ENCODE results near the gene UGCG. TPM values are rescaled to one million over a fixed set of nuclear protein-coding genes. Genes with fewer than 3 reads are reported as not detected.
"Not testable (repeated sequence)": the region's sequence is repeated elsewhere in the genome, so short reads cannot be mapped to it uniquely, and the experiment has no call there.

The UGCG gene
- total RNA-seq, 4 donors from 2014 or later = 12.5 to 30.4 (median 21.2) TPM

DNA sequence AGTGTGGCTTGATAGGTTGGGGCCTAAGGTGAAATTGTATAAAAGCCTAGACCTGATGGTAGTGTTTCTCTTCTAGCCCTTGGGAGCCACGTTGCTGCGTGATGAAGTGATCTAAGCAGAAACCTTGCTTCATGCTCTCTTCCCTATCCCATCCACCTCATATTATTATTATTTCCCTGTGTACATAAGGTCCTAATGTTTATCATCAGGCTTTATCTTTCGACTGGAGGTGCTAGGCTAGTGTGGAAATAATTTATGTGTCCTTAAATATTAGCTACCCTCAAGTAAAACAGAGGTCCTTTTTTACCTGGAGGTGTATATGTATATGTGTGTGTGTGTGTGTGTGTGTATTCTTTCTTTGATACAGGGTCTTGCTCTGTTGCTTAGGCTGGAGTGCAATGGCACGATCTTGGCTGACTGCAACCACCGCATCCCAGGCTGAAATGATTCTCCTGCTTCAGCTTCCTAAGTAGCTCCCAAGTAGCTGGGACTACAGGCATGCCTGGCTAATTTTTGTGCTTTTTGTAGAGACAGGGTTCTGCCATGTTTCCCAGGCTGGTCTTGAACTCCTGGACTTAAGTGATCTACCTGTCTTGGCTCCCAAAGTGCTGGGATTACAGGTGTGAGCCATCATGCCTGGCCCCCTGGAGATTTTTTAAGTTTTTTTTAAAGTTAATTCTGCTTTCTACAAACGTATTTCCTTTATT is 3.7 kb downstream of the UGCG start:
- 86 to 87% methylated on average over 6 of the region's 6 CpGs for WGBS, 2 donors
- DNase-seq = no peak
- H3K27ac ChIP-seq = no peak overlapping the region
- no peak overlapping the region for H3K4me3 ChIP-seq (replicated peaks in 1 of 3)
- H3K27me3 ChIP-seq = no peaks in the 10 kb centered on the region
- no peaks in the 10 kb centered on the region for H3K9me3 ChIP-seq
- intact Hi-C loops (cut with DNase I) = loop anchor here (10.0 kb wide), 1 partner anchor 464 kb away; no protein-coding TSS in a partner anchor
- no peaks in the 10 kb centered on the region for H3K36me3 ChIP-seq
- peaks cover 8 to 40% of the 10 kb centered on the region in 2 donors for H3K4me1 ChIP-seq
- TF ChIP-seq, protein P1, sequence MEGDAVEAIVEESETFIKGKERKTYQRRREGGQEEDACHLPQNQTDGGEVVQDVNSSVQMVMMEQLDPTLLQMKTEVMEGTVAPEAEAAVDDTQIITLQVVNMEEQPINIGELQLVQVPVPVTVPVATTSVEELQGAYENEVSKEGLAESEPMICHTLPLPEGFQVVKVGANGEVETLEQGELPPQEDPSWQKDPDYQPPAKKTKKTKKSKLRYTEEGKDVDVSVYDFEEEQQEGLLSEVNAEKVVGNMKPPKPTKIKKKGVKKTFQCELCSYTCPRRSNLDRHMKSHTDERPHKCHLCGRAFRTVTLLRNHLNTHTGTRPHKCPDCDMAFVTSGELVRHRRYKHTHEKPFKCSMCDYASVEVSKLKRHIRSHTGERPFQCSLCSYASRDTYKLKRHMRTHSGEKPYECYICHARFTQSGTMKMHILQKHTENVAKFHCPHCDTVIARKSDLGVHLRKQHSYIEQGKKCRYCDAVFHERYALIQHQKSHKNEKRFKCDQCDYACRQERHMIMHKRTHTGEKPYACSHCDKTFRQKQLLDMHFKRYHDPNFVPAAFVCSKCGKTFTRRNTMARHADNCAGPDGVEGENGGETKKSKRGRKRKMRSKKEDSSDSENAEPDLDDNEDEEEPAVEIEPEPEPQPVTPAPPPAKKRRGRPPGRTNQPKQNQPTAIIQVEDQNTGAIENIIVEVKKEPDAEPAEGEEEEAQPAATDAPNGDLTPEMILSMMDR (IDR thresholded peaks at IDR 0.05) = no peak
- TF ChIP-seq POLR2A (IDR thresholded peaks at IDR 0.05) = no peak

DNA sequence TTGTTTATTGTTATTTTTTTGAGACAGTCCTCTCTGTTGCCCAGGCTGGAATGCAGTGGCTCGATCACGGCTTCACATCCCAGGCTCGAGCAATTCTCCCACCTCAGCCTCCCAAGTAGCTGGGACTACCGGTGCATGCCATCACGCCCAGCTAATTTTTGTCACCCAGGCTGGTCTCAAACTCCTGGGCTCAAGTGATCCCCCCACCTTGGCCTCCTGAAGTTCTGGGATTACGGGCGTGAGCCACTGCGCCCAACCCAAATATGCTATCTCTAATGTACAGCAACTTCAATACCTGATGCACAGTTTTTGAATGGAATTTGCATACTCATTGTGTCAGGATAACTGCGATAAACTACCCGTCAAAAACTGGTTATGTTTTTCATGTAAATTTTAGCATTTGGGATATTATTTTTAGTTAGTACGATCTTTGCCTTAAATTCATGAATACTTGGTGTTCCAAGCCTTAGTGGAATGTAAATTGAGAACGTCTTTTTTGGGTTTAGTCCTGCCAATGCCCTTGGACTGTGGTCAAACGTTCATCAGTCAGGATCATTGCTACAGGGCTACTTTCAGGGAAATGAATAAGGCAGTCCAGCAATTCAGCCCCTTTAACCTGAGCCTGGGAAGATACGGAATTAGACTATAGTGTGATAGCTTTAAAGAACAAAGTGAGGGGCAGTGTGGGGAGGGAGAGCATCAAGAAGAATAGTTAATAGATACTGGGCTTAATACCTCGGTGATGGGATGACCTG is 4.4 kb downstream of the UGCG start:
- Histone ChIP-seq H3K27me3 (no peaks in the 10 kb centered on the region), H3K4me1 (peaks cover 8 to 40% of the 10 kb centered on the region in 2 donors), H3K4me3 (replicated peaks in 1 of 3) (no peak overlapping the region), H3K27ac (no peak overlapping the region), H3K36me3 (no peaks in the 10 kb centered on the region), H3K9me3 (no peaks in the 10 kb centered on the region)
- no peak for TF ChIP-seq POLR2A (IDR thresholded peaks at IDR 0.05)
- TF ChIP-seq, protein P1 (IDR thresholded peaks at IDR 0.05) = no peak
- DNase-seq = no peak
- intact Hi-C loops (cut with DNase I) = loop anchor here (10.0 kb wide), 1 partner anchor 464 kb away; no protein-coding TSS in a partner anchor
- 85 to 93% methylated on average over 15 of the region's 15 CpGs for WGBS, 2 donors

DNA sequence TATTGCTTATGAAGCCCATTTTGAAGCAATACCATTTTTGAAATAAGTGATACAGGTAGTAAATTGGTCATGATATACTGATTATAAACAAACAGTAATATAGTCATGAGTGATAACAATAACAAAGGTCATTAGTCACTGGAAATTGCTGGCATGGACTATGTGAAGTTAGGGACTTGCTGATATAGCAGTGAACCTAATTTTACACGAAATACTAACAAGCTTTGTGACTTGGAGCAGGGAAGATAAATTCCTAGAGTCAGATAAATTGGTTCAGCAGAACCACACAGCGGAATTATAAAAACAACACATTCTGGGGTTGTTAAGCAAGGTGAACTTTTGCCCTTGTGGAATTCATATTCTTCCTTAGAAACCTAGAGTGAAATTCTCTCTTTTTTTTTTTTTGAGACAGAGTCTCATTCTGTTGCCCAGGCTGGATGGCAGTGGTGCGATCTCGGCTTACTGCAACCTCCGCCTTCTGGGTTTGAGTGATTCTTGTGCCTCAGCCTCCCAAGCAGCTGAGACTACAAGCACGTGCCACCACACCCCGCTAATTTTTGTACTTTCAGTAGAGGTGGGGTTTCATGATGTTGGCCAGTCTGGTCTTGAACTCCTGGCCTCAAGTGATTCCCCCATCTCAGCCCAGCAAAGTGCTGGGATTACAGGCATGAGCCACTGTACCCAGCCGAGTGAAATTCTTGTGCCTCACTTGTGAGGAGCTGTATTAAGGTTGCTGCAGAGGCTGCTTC is 6.0 kb downstream of the UGCG start:
- Histone ChIP-seq H3K27me3 (no peaks in the 10 kb centered on the region), H3K36me3 (no peaks in the 10 kb centered on the region), H3K4me1 (peaks cover 8 to 40% of the 10 kb centered on the region in 2 donors), H3K9me3 (no peaks in the 10 kb centered on the region), H3K4me3 (replicated peaks in 1 of 3) (no peak overlapping the region), H3K27ac (no peak overlapping the region)
- no peak for DNase-seq
- WGBS, 2 donors = 75 to 77% methylated on average over 8 of the region's 8 CpGs
- intact Hi-C loops (cut with DNase I) = loop anchor here (10.0 kb wide), 1 partner anchor 462 kb away; no protein-coding TSS in a partner anchor
- TF ChIP-seq, protein P1 (IDR thresholded peaks at IDR 0.05) = no peak
- TF ChIP-seq POLR2A (IDR thresholded peaks at IDR 0.05) = no peak

DNA sequence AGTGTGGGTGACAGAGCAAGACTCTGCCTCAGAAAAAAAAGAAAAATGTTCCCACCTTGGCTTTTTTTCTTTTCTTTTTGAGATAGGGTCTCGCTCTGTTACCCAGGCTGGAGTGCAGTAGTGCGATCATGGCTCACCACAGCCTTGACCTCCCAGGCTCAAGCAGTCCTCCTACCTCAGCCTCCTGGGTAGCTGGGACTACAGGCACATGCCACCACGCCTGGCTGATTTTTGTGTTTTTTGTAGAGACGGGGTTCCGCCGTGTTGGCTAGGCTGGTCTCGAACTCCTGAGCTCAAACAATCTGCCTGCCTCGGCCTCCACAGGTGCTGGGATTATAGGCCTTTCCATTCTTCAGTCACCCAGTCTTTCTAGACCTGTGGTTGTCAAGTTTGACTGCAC is 6.9 kb downstream of the UGCG start:
- H3K27me3 ChIP-seq; H3K36me3 ChIP-seq; H3K27ac ChIP-seq; H3K9me3 ChIP-seq; H3K4me3 ChIP-seq (replicated peaks in 1 of 3); DNase-seq: not testable (repeated sequence)
- intact Hi-C loops (cut with DNase I) = loop anchor here (10.0 kb wide), 1 partner anchor 461 kb away; no protein-coding TSS in a partner anchor
- 94 to 97% methylated on average over 8 of the region's 8 CpGs for WGBS, 2 donors
- peaks cover 4 to 39% of the 10 kb centered on the region in 2 donors for H3K4me1 ChIP-seq

DNA sequence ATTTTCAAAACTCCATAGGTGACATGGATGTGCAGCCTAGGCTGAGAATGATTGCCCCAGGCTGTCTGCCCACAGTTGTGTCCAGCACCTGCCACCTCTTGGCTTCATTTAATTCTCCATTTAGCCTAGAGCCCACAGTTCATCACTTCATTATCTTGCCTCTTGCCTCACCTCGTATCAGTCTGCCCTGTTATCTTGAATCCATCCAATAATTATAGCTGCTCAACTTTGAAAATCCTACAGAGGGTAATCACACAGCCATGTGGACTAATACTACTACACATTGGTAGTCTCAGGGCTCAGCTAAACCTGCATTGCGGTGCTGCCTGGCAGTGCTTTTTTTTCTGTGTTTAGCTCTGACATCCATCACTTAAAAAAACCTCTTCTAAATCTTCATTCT is 7.4 kb downstream of the UGCG start:
- H3K4me3 ChIP-seq (replicated peaks in 1 of 3) = no peak overlapping the region
- intact Hi-C loops (cut with DNase I) = loop anchor here (10.0 kb wide), 1 partner anchor 461 kb away; no protein-coding TSS in a partner anchor
- TF ChIP-seq, protein P1 (IDR thresholded peaks at IDR 0.05) = no peak
- no peak for TF ChIP-seq POLR2A (IDR thresholded peaks at IDR 0.05)
- no peaks in the 10 kb centered on the region for H3K27me3 ChIP-seq
- WGBS, 2 donors = 85 to 90% methylated on average over 2 of the region's 2 CpGs
- no peaks in the 10 kb centered on the region for H3K36me3 ChIP-seq
- H3K9me3 ChIP-seq = no peaks in the 10 kb centered on the region
- H3K4me1 ChIP-seq = peaks cover 4 to 39% of the 10 kb centered on the region in 2 donors
- no peak for DNase-seq
- H3K27ac ChIP-seq = no peak overlapping the region

Measured in thyroid gland (tissue), 4 donors.